DMS153 treated with DMSO at 0.1 percent for 48 hours (cell line): Measurements from ENCODE around the gene TRIM69.
"Not testable (repeated sequence)": the region's sequence is repeated elsewhere in the genome, so short reads cannot be mapped to it uniquely, and the experiment has no call there.

Source experiments
- DNase-seq: peaks from one replicate; lab custom pipeline; 2025; ENCODE audit not compliant: unreplicated experiment; lab: John Stamatoyannopoulos, UW

Gene TRIM69

GRCh38 chr15:44739222-44739847 is 3.0 kb downstream of the TRIM69 start:
- not testable (repeated sequence) for DNase-seq

DNA sequence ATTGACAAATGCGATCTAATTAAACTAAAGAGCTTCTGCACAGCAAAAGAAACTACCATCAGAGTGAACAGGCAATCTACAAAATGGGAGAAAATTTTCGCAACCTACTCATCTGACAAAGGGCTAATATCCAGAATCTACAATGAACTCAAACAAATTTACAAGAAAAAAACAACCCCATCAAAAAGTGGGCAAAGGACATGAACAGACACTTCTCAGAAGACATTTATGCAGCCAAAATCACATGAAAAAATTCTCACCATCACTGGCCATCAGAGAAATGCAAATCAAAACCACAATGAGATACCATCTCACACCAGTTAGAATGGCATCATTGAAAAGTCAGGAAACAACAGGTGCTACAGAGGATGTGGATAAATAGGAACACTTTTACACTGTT is 7.1 kb downstream of the TRIM69 start:
- DNase-seq: not testable (repeated sequence)

DNA sequence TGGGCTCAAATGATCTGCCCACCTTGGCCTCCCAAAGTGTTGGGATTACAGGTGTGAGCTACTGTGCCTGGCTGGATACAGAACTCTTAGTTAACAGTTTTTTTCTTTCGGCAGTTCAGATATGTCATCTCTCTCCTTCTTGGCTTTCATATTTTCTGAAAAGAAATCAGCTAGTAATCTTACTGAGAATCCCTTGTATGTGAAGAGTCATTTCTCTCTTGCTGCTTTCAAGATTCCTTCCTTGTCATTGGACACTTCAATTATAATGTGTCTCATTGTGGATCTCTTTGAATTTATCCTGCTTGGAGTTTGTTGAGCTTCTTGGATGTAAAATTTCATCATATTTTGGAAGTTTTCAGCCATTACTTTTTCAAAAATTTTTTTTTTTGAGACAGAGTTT is 17.0 kb downstream of the TRIM69 start:
- no peak for DNase-seq

DNA sequence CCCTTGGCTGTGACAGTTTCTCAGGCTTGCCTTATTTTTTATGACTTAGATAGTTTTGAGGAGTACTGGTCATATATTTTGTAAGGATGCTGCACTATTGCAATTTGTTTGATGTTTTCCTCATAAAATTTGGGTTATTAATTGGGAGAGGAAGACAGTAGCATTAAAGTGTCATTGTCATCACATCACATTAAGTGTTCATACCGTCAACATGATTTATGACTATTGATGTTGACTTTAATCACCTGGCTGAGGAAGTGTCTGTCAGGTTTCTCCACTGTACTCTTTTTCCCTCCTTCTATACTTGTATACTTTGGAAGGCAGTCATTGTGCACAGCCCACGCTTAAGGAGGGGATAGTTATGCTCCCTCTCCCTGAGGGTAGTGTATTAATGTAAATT is 26.9 kb downstream of the TRIM69 start:
- no peak for DNase-seq

DNA sequence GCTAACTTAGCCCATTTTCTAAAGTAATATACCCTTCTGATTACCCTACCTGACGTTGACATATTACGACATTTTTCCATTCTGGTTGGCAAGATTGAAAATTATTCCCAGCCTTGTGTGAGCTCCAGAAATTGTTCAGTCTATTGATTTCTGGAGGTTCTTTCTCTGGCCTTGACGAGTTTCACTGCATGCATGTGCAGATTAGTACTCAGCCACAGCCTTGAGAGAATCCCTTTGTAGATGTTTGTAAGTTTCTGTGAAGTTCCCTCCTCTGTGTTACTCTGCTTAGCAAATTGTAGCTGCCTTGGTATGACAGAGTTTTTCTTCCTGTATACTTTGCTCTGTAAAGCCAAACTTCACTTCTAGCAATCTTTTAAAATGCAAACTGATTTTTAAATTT is 27.5 kb downstream of the TRIM69 start:
- no peak for DNase-seq

DNA sequence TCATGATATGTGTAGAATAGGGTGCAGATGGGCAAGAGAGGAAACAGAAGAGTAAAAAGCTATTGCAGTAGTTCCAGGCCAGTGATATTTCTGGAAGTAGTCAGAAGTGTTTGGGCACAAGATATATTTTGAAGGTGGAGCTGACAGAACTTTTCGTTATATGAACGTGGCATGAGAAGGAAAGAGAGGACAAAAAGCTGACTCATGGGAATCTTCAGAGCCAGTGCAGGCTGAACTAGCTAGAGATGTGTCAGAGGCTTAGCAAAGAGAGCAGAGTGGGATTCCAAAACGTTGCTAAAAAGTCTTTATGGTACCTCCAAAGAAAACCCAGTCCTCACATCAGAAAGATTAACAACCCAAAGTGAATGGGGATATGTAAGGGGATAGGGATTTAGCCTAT is 28.7 kb downstream of the TRIM69 start:
- no peak for DNase-seq

- no peak for DNase-seq
Measured at GRCh38 chr15:44769521-44769920, 33.2 kb downstream of the TRIM69 start.

- DNase-seq: not testable (repeated sequence)
Measured at GRCh38 chr15:44770715-44771114, 34.4 kb downstream of the TRIM69 start.

GRCh38 chr15:44775953-44776352 is 39.6 kb downstream of the TRIM69 start:
- no peak for DNase-seq

DNA sequence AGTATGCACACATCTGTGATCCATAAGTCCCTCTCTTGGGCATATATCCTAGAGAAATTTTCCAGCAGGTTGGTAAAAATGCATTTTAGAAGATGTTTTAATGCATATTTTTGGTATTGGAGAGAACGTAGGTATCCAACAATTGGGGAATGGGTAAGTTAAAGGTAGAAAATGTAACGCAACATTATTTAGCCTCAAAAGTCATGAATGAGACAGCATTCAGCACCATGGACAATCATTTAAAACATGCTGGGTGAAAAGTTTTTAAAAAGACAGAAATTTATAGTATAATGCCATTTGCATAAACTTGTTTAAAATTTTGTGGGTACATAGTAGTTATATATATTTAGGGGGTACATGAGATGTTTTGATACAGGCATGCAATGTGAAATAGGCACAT is 43.4 kb downstream of the TRIM69 start:
- DNase-seq: no peak

GRCh38 chr15:44780608-44781007 is 44.3 kb downstream of the TRIM69 start:
- DNase-seq: no peak

- no peak for DNase-seq
Measured at GRCh38 chr15:44781128-44781810, 44.9 kb downstream of the TRIM69 start.

- DNase-seq: no peak
Measured at GRCh38 chr15:44782516-44782915, 46.2 kb downstream of the TRIM69 start.

GRCh38 chr15:44784918-44785274 is 48.6 kb downstream of the TRIM69 start:
- not testable (repeated sequence) for DNase-seq

DNA sequence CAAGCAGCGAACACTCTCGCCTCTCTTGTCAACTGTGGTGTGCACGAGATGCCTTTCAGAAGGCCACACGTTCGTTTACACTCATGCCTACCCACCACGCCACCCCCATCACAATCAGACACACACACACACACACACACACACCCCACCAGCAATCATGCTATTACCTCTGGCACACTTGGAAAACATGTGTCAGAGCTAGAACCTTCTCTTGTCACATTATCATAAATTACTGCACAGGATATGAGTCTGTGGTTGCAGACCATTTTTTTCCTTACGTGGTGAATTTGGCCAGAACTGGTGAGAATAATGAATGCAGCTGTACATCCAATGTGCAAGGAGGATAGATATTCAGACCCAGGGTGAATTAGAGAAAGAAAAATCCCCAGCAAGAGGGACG is 52.4 kb downstream of the TRIM69 start:
- no peak for DNase-seq

- no peak for DNase-seq
Measured at GRCh38 chr15:44790215-44790614, 53.9 kb downstream of the TRIM69 start.

GRCh38 chr15:44790656-44791055 is 54.3 kb downstream of the TRIM69 start:
- DNase-seq: no peak

GRCh38 chr15:44792715-44793114 is 56.4 kb downstream of the TRIM69 start:
- no peak for DNase-seq

GRCh38 chr15:44794072-44794471 is 57.7 kb downstream of the TRIM69 start:
- no peak for DNase-seq

- no peak for DNase-seq
Measured at GRCh38 chr15:44796508-44796907, 60.2 kb downstream of the TRIM69 start.

DNA sequence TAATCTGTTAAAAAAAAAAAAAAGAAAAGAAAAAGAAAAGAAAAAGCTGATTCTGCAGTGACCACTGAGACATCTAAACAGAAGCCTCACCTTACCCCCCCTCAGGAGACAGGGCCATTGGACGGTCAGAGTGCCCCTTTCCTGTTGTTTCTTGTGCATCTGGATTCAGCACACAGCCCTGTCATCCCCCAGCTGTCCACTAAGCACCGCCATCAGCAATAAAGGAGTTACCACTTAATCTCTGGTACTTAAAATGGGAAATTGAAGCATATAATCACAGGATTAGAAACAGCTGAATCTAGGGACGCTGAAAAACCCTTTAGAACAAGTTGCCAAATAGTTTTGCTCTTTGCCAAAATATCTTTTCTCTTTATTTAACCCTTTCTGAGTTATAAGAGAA is 62.5 kb downstream of the TRIM69 start:
- DNase-seq: no peak

DNA sequence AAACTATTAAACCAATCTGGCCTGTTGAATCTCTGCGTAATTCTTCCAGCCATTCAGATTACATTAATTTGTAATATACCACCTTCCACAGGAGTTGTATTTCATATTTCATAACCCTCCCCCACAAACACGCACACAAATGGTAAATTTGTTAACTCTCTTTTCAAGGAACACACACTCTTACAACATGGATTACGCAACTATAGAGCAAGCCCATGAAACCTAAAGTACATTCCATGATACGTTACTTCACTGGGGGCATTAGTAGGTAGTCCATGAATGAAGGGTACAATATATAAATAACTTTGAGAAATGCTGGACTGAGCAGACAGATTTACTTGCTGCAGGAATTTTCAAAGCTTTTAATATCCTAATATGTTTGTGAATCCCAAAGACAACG is 65.0 kb downstream of the TRIM69 start:
- no peak for DNase-seq

DNA sequence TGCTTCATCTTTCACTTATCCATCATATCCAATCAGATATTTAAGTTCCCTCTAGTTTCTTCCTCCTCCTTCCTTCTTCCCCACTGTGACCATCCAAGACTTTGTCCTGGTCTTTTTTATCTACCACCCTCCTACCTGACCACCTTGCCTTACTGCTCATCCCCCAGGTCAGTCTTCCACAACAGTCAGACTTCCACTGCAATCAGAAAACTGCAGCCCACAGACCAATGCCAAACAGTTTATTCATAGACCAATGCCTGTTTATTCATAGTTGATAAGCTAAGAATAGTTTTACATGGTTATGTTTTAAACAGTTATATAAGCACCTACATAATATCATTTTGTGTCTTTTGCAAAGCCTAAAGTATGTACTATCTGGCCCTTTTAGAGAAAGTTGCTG is 65.5 kb downstream of the TRIM69 start:
- no peak for DNase-seq
